Dermis blood vessel endothelial cell (primary cell): ENCODE measurements around the gene PAPOLB. TPM values are rescaled to one million over a fixed set of nuclear protein-coding genes. Genes with fewer than 3 reads are reported as not detected.

ENCODE experiments used
- DNase-seq: peaks from one replicate; pipeline ENCODE4 v3.0.0; 2010
- total RNA-seq: library from RNA; depleted of rRNA; stranded (reverse); fragments of >200 nt; gene quantifications from 2 replicates; pipeline ENCODE4 v1.2.3, GENCODE V29; 2014

Gene PAPOLB
- total RNA-seq, 1 donor from 2014 or later, result 0.34 TPM

DNA sequence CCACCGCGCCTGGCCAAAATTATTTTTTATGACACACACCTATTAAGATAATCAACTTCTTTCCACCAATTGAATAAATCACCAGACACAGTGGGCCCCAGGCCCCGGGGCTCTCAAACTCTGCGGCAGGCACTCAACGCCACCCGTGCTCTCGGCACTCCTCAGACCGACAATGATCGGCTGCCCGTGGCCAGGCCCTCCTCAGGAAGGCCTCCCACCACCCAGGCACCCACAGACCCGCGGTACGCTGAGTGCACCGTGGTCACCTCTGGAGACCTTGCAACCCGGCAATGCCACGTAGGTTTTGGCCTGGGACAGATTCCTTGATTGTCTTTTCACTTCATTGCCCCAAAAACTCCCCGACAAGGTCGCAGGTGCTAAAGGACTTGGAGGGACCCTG is 14.8 kb upstream of the PAPOLB start:
- DNase-seq, result no peak

GRCh38 chr7:4875391-4875790 is 13.6 kb upstream of the PAPOLB start:
- no peak for DNase-seq

DNA sequence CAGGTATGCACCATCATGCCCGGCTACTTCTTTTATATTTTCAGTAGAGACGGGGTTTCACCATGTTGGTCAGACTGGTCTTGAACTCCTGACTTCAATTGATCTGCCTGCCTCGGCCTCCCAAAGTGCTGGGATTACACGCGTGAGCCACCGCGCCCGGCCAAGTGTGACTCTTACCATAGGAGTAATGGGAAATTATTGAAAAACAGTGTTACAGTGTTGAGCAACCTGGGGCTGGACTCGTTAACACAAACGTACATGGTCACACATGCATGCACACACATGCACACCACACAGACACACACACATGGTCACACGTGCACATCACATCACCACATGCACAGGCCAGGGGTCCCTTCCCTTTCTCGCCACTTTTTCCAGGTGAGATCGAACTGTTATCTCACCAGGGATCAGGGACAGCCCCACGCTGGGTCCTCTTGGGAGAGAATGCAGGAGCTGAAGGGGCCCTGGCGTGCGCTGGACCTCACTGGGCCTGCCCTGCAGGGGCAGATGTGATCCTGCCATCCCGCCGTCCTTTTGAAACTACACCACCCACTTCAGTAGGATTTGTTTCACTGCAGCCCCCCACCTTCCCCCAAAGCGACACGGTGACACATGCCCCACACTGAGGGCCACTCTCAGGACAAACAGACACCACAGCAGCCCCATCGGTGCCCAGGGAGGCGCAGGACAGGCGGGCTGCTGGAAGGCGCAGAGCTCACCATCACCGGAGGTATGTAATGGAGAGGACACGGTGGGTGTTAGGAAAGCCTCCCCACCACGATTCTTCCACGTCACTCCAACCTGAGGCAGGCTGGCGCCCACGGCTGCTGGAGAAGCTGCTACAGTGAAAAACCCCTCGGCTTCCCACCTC is 11.5 kb upstream of the PAPOLB start:
- no peak for DNase-seq

- DNase-seq, result no peak
Observed at GRCh38 chr7:4871930-4872675, 10.3 kb upstream of the PAPOLB start.

DNA sequence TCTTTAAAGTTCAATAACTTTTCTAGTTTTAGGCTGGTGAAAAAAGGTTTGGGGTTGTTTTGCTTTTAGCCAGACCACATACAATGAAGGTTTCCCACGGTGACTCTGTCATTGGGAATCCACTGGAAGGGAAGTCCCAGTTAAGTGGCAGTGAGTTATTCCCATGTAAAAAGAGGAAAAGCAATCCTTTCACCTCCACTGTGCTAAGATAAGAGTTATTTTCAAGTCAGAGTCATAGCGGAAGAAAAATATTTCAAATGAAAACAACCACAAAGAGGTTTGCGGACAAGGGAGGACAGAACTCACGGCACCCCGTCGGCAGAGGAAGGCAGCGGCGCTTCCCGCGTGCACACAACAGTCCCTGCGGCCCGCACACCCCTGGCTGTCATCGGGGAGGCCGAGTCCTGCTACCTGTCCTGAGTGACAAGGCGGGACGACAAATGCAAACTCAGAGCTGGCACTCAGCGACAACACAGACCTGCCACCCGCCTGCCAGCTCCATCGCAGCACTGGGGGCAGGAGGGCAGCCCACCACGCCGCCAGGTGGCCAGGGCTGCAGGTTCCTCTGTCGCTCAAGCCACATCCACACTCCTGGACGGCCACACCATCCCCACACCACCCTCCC is 9.3 kb upstream of the PAPOLB start:
- DNase-seq, result no peak

- DNase-seq, result no peak
Observed at GRCh38 chr7:4868493-4868892, 6.7 kb upstream of the PAPOLB start.

DNA sequence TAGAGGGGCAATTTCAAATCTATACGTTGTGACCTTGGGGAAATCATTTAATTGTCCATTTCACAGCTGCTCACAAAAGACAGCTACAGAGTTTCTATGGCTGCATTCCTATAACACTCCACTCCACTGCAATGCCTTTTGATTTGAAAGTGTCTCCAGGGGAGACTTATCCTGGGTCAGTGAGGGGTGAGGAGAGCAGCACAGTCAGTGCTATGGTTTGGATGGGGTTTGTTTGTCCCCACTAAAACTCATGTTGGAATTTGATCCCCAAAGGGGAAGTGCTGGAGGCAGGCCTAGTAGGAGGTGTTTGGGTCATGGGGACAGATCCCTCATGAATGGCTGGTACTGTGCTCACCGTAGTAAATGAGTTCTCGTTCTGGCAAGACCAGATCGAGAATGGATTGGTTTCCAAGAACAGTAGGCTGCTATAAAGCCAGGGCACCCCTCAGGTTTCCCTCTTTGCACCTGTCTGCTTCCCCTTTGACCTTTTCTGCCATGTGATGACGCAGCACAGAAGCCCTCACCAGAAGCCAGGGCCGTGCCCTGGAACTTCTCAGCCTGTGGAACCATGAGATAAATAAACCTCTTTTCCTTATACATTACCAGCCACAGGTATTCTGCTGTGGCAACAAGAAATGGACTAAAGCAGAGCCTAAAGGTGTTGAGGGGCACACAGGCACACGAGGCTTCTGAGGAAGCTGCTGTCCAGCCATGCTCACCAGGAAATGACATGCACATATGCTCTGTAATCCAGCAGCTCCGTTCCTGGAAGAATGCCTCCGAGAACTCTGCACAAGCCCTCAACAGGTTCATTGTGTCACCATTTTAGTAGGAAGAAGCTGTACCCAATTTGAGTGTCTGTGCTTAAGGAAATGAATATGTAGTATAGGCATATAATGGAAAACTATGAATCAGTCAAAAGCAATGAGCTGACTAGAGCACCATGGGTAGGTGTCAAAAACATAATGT is 5.0 kb upstream of the PAPOLB start:
- no peak for DNase-seq

GRCh38 chr7:4862156-4862555 is 326 bp upstream of the PAPOLB start:
- no peak for DNase-seq

GRCh38 chr7:4861227-4861626 is 603 bp downstream of the PAPOLB start:
- DNase-seq, result no peak

DNA sequence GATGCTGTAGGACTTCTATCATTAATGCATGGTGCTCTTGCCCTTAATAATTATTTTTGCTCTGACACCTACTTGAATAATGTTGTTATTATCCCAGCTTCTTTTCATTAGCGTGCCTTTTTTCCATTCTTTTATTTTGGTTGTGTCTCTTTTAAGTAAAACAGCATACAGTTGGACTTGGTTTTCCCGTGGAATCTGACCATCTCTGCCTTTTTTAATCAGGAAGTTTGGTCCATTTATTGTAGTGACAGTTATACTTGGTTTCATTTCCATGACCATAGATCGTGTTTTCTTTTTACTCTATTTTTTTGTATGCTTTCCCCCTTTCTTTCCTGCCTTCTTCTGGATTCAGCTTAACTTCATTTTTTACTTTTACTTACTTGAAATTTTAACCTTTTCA is 4.6 kb downstream of the PAPOLB start:
- no peak for DNase-seq

DNA sequence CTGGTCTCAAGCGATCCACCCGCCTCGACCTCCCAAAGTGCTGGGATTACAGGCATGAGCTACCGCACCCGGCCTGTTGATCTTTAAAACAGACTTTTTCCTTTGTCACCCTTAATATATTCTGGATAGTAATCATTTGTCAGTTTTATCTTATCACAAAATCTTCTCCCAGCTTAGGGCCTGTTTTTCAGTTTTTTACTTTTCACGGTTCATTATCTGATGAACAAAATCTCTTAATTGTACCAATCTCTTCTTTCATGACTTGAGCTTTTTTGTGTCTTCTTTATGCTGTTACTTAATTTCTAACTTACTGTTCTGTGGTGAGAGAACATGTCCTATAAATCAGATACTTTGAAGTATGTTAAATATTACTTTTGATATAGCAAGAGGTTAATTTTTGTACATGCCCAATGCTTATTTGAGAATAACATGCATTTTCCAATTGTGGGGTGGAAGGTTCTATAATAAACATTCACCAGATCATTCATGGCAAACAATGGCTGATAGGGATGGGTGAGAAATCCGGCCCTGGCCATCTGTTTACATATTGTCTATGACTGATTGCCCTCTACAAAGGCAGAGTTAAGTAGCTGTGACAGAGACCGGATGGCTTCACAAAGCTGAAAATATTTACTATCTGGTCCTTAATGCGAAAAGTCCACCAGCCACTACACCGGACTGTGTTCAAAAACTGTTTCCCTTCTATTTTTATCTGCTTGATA is 5.3 kb downstream of the PAPOLB start:
- DNase-seq, result no peak

DNA sequence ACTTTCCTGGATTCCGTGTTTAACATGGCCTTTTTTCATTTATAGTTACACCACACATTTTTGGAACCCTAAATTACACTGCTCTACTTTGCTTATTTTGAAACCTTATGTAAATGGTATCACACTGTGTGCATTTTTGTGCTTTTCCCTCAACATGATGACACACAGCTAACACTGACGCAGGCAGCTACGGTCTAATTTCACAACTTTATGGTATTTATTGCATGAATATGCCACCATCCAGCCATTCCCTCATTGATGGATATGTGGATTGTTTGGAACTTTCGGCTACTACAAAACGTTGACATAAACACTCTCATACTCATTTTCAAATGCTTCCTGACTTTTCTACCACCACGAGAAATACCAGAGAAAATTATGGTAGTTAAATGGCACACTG is 6.9 kb downstream of the PAPOLB start:
- DNase-seq, result no peak

DNA sequence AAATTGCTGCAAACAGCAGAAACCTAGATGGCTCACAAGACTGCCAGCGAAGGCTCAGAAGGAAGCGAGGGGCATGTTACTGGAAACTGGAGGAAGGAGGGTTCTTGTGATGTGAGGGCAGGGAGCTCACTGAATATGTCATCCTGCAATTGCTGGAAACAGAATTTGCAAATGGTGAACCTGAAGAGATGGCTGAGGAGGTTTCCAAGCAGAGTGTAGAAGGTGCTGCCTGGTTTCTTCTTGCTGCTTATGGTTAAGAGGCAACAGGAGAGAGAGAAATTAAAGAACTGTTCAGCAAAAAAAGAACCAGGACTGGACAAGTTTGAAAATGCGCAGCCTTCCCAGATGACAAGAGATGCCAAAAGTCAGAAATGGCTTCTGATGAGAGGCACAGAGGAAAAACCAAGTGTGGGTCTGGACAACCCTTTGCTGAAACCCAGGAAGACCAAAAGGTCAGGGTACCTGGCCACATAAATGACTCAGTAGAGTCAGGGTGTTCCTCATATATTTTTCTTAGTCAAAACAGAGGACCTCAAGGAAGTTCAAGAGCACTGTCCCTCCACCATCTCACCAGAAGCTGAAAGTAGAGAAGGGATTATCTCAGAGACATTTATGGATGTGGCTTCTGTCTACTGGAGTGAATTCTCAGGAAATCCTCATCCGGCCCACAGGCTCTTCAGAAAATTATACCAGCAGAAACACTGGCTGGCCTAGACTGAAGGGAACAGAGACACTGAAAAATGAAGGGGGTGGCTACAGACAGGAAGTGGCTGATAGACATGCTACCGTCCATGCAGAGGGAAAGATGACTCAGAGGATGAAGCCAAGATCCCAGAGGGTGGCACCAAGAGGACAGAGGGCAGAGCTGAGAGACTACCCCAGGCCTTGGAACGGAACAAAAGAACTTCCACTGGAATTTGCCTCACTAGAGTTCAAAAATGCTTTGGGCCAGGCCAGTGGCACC is 10.1 kb downstream of the PAPOLB start:
- DNase-seq, result no peak

DNA sequence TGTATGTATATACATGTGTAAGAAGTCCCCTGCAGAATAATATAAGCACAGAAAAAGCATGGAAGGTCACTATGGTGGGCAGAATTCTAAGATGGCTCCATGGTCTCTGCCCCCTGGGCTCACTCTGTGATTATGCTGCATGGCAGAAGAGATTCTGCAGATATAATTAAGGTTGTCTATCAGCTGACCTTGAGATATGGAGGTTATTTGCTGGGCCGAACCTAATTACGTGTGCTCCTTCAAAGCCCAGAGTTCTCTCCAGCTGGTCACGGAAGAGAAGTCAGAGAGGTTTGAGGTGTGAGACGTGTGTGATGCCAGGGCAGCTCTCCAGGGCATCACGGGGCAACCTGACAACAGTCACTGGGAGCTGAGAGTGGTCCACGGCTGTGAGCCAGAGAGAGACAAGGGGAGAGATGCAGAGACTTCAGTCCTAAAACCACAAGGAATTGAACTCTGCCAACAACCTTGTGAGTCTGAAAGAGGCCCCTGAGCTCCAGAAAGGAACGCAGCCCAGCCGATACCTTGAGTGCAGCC is 11.5 kb downstream of the PAPOLB start:
- no peak for DNase-seq

DNA sequence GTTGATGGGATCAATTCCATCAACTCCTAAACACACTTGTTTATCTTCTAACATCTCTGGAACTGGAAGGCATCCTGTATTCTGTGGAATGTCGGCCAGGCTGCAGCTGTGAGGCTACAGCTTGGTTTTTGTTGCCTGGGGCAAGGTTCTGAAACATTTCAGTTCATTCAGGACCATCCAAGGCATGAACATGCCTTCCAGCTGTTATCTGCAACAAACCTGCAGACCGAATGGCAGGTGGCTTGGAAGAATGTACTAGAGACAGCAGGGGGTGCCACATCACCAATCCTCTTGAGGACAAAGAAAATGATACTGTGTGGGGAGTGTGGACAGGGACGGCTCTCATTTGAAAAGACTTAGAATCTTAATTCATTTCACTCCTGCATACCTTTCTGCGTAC is 12.4 kb downstream of the PAPOLB start:
- DNase-seq, result peak; percentile 57

DNA sequence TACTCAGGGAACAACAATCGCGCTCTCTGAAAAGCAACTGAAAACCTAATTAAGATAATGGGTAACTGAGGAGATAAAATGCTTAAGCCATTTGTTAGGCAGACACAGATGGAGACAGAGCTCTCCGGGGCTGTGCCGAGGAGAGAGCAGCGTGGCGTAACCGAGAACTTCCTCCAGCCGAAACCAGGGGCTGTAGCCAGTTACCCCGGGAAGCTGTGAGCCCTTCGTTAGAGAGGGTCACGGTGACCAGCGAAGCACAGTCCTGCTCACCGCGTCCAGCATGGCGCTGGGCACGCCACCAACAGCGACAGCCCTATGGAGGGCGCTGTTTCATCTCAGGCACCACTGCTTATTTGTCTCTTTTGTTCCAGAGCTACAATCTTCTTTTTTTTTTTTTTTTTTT is 16.1 kb downstream of the PAPOLB start:
- DNase-seq, result no peak

- peak; percentile 36 for DNase-seq
Observed at GRCh38 chr7:4842319-4843064, 19.3 kb downstream of the PAPOLB start.

DNA sequence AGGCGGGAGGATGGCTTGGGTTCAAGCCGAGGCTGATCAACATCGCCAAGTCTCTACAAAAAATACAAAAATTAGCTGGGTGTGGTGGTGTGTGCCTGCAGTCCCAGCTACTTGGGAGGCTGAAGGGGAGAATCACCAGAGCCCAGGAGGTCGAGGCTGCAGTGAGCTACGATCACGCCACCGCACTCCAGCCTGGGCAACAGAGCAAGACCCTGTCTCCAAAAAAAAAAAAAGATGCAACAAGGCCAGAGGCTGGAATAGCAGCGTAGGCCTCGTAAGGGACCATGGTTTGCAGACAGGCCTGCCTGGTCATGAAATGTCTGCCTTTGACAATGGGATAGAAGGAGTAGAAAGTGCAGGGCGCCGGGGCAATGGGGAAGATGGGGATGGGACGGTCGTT is 20.0 kb downstream of the PAPOLB start:
- no peak for DNase-seq

GRCh38 chr7:4841007-4841784 is 20.6 kb downstream of the PAPOLB start:
- DNase-seq, result no peak
